WI38 (cell line): ENCODE data around the gene OR2V1.
"Not testable (repeated sequence)": the region's sequence is repeated elsewhere in the genome, so short reads cannot be mapped to it uniquely, and the experiment has no call there.

ENCODE experiments used
- H3K4me3 ChIP-seq: 2 replicates; pipeline ENCODE4 v1.5.1; 2011; ENCODE audit warnings: low read depth, mild to moderate bottlenecking, control low read depth, low read length
- CTCF ChIP-seq: IDR thresholded peaks from 2 replicates; pipeline ENCODE4 v1.5.1; 2012; ENCODE audit warnings: low read depth, mild to moderate bottlenecking, control low read depth, low read length

The OR2V1 gene

DNA sequence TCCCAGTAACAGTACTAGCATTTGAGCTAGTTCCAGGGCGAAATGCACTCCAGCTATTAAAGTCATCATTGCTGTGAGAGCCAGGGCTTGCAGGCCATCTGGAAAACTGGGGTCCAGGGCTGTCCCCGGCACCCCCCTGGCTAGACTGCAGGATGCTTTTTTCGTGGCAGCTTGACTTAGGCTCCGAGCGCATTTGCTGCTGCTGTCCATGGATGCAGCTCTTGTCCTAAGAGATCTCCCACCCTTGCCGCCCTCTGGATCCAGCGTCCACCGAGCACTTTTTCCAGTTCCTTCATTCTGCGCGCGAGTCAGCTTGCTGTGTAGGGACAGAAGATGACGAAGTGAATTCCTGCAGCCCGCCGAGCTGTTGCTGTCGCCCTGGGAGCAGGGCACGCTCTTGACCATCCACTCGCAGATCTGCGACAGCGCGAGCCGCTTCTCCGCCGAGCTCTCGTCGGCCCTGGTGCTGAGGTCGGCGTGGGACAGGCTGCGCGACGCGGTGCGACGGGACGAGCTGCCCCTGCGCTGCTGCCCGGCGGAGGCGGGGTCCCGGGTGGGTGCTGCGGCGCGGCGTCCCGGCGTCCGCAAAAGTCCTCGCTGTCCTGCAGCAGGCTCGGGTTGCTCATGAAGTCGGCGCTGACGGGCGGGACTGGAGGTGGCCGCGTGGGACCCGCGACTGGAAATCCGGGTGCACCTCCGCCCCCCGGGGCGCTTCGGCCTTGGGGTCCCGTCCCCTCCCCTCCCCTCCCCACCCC is 30.7 kb downstream of the OR2V1 start:
- TF ChIP-seq CTCF = no peak
- H3K4me3 ChIP-seq = peak overlapping the region; percentile 26

- H3K4me3 ChIP-seq = no peak overlapping the region
- no peak for TF ChIP-seq CTCF
Observed at GRCh38 chr5:181099602-181100086, 31.3 kb downstream of the OR2V1 start.

- no peak for TF ChIP-seq CTCF
- H3K4me3 ChIP-seq = no peak overlapping the region
Observed at GRCh38 chr5:181098762-181099601, 32.0 kb downstream of the OR2V1 start.

- H3K4me3 ChIP-seq = 0 out of 2 replicates have a peak overlapping the region, but pooled peaks have one; percentile 20
Observed at GRCh38 chr5:181097759-181098491, 33.0 kb downstream of the OR2V1 start.

- H3K4me3 ChIP-seq = not testable (repeated sequence)
Observed at GRCh38 chr5:181097383-181097753, 33.6 kb downstream of the OR2V1 start.

- H3K4me3 ChIP-seq = not testable (repeated sequence)
Observed at GRCh38 chr5:181096721-181097382, 34.1 kb downstream of the OR2V1 start.

- H3K4me3 ChIP-seq = not testable (repeated sequence)
Observed at GRCh38 chr5:181095162-181095561, 35.8 kb downstream of the OR2V1 start.

DNA sequence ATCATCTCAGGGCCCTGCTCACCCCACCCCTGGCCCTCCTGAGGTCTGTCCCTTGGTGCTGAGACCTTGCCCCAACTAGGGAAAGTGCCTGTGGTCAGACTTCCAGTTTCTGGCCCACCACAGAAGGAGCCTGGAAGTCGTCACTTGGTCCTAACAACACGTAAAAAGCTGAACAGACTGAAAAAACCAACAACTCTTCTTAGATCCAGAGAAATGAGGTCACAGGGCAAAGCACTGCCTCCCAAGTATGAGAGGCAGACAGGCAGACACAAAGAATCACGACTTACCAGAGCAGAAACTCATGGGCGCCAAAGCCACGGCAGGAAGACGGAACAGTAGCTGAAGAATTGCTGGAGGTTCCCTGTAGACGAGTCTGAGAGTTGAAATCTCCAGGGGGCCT is 38.5 kb downstream of the OR2V1 start:
- TF ChIP-seq CTCF = no peak

GRCh38 chr5:181088289-181088688 is 42.7 kb downstream of the OR2V1 start:
- H3K4me3 ChIP-seq = no peak overlapping the region
- no peak; the same call in 1 of the 2 replicates for TF ChIP-seq CTCF

More for the DNA sequence above, 38.5 kb downstream of the OR2V1 start:
- no peak overlapping the region for H3K4me3 ChIP-seq
